ENCODE results near the gene FUT9.

Gene FUT9

GRCh38 chr6:96104910-96105309 lies 89.1 kb downstream of the FUT9 start:
- Mint-ChIP-seq H3K4me3 (no peak overlapping the region), H3K27me3 (no peaks in the 10 kb centered on the region), H3K4me1 (no peaks in the 10 kb centered on the region), H3K36me3 (ENCODE audit: low read depth) (no peaks in the 10 kb centered on the region), H3K9me3 (no peaks in the 10 kb centered on the region), H3K27ac (no peak overlapping the region)
- DNase-seq, result no peak
- no peak for ATAC-seq

- H3K27me3 Mint-ChIP-seq, result no peaks in the 10 kb centered on the region
- no peak overlapping the region for H3K4me3 Mint-ChIP-seq
- DNase-seq (no peak), ATAC-seq (no peak)
- H3K4me1 Mint-ChIP-seq, result no peaks in the 10 kb centered on the region
- no peaks in the 10 kb centered on the region for H3K36me3 Mint-ChIP-seq (ENCODE audit: low read depth)
- no peaks in the 10 kb centered on the region for H3K9me3 Mint-ChIP-seq
- no peak overlapping the region for H3K27ac Mint-ChIP-seq
Observed at GRCh38 chr6:96110878-96111277, 95.1 kb downstream of the FUT9 start.

DNA sequence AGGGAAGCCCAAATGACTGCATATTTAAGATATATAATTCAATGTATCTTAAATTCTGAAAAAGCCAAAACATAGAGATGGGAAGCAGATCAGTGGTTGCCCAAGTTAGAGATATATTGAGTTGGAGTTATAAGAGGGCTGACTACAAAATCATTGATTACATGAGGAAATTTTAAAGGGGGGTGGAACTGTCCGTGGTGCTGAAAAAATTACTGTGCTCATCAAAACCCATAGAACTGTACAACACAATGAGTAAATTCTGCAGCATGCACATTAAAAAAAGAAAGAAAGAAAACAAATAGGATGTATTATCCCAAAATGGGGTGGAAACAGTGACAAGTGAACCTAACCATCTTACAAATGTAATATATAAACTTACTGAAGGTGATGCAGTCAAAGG lies 100.9 kb downstream of the FUT9 start:
- Mint-ChIP-seq H3K4me3 (no peak overlapping the region), H3K27me3 (no peaks in the 10 kb centered on the region), H3K4me1 (no peaks in the 10 kb centered on the region), H3K36me3 (ENCODE audit: low read depth) (no peaks in the 10 kb centered on the region), H3K27ac (no peak overlapping the region), H3K9me3 (peaks cover 5% of the 10 kb centered on the region)
- ATAC-seq, result no peak
- no peak for DNase-seq

- no peak overlapping the region for H3K4me3 Mint-ChIP-seq
- no peak for ATAC-seq
- H3K36me3 Mint-ChIP-seq (ENCODE audit: low read depth), result no peaks in the 10 kb centered on the region
Observed at GRCh38 chr6:96124778-96125177, 109.0 kb downstream of the FUT9 start.

GRCh38 chr6:96138406-96138805 lies 122.6 kb downstream of the FUT9 start:
- Mint-ChIP-seq H3K27me3 (no peaks in the 10 kb centered on the region), H3K4me1 (no peaks in the 10 kb centered on the region)
- ATAC-seq, result no peak

More at GRCh38 chr6:96124778-96125177, 109.0 kb downstream of the FUT9 start:
- Mint-ChIP-seq H3K9me3 (no peaks in the 10 kb centered on the region), H3K27me3 (no peaks in the 10 kb centered on the region), H3K27ac (no peak overlapping the region), H3K4me1 (no peaks in the 10 kb centered on the region)
- DNase-seq, result no peak

DNA sequence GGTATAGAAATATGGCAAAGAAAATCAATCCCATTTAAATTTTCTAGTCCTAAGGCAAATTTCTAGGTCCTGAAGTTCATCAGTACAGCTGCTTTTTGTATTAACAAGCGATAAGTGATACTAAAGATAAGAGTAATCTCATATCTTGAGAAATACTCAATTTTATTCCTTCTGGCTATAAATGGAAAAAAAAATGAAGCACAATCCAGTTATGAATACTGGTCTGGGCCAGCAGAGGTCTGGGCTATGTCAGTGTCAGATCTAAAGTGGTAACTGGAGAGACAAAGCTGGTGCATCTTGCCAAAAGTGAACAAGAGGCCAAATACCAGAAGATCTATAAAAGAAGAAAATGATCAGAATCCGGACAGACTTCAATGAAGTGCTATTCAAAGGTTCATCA lies 126.4 kb downstream of the FUT9 start:
- no peak overlapping the region for H3K4me3 Mint-ChIP-seq
- ATAC-seq, result no peak
- no peak overlapping the region for H3K27ac Mint-ChIP-seq
- no peaks in the 10 kb centered on the region for H3K27me3 Mint-ChIP-seq
- H3K4me1 Mint-ChIP-seq, result no peaks in the 10 kb centered on the region
- no peaks in the 10 kb centered on the region for H3K9me3 Mint-ChIP-seq
- no peaks in the 10 kb centered on the region for H3K36me3 Mint-ChIP-seq (ENCODE audit: low read depth)
- DNase-seq, result no peak

More at GRCh38 chr6:96138406-96138805, 122.6 kb downstream of the FUT9 start:
- DNase-seq, result no peak
- Mint-ChIP-seq H3K27ac (no peak overlapping the region), H3K9me3 (no peaks in the 10 kb centered on the region), H3K36me3 (ENCODE audit: low read depth) (no peaks in the 10 kb centered on the region), H3K4me3 (no peak overlapping the region)

DNA sequence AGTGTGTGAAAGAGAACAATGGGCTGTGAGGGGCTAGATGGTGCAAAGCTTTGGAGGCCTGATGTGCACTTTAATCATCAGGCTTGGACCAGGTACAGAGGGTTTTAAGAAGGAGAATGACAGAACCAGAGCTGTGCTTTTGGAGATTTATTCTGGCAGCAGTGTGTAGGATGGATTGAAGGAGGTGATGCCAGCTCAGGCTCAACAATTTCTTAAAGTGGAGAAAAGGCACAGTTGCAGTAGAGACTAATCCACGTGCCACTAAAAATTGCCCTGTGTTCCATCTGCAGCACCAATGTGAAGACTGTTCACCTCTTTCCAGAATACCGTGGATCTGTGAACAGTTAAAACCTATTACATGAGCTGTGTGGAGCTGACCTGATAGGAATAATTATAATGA lies 134.7 kb downstream of the FUT9 start:
- H3K27ac Mint-ChIP-seq, result no peak overlapping the region
- H3K36me3 Mint-ChIP-seq (ENCODE audit: low read depth), result no peaks in the 10 kb centered on the region
- no peaks in the 10 kb centered on the region for H3K9me3 Mint-ChIP-seq
- ATAC-seq, result no peak
- H3K4me1 Mint-ChIP-seq, result no peaks in the 10 kb centered on the region
- no peaks in the 10 kb centered on the region for H3K27me3 Mint-ChIP-seq
- no peak overlapping the region for H3K4me3 Mint-ChIP-seq
- no peak for DNase-seq

- Mint-ChIP-seq H3K9me3 (no peaks in the 10 kb centered on the region), H3K36me3 (ENCODE audit: low read depth) (no peaks in the 10 kb centered on the region), H3K4me3 (no peak overlapping the region), H3K27me3 (no peaks in the 10 kb centered on the region), H3K27ac (no peak overlapping the region), H3K4me1 (no peaks in the 10 kb centered on the region)
- ATAC-seq, result no peak
- DNase-seq, result no peak
Observed at GRCh38 chr6:96151707-96152106, 135.9 kb downstream of the FUT9 start.

DNA sequence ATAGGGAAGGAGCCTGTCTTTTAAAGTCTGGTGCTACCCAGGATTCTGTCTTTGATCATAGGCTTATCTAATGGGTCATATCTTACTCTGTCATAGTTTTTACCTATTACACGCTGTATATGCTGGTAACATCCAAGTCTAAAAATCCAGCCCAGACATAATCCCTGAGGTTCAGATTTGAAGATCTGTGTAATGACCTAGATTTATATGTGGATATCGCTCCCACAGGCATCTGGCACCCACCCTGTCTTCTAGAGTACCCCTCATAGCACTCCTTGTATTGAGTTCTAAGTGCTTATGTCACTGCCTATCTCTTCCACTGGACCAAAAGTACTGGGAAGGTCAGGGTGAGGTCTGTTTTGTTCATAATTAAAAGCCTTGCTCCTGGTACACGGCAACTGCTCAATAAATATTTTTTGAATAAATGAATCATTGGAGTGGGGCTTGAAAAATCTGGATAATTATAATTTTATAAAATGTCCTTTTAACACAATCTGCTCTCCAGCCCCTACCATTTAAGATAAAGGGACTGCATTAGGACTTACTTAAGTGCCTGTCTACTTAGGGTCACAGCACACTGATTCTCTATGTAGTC lies 136.4 kb downstream of the FUT9 start:
- Mint-ChIP-seq H3K4me3 (no peak overlapping the region), H3K27ac (no peak overlapping the region), H3K9me3 (no peaks in the 10 kb centered on the region), H3K36me3 (ENCODE audit: low read depth) (no peaks in the 10 kb centered on the region), H3K27me3 (no peaks in the 10 kb centered on the region), H3K4me1 (peaks cover 2% of the 10 kb centered on the region)
- DNase-seq (no peak), ATAC-seq (no peak)

DNA sequence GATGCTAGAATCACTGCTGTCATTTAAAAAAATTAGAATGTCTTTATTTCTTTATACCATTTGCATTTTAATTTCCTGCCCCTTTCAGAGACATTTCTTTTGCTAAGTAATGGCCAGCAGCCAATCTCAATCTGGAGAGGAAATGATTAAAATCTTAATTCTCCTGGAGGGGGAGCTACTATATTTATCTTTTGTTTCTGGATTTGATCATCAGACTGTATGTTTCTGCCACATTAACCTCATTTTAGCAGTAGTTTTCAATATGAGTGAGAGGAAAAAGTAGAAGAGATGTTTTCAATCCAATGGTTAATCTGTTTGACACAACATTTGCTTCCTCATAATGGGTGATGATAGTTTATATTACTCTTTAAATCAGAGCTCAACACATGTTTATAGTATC lies 138.0 kb downstream of the FUT9 start:
- no peak overlapping the region for H3K27ac Mint-ChIP-seq
- peaks cover 2% of the 10 kb centered on the region for H3K4me1 Mint-ChIP-seq

GRCh38 chr6:96156425-96156824 lies 140.7 kb downstream of the FUT9 start:
- H3K27me3 Mint-ChIP-seq, result no peaks in the 10 kb centered on the region

More for the DNA sequence above, 138.0 kb downstream of the FUT9 start:
- no peaks in the 10 kb centered on the region for H3K36me3 Mint-ChIP-seq (ENCODE audit: low read depth)
- ATAC-seq (no peak), DNase-seq (no peak)
- H3K27me3 Mint-ChIP-seq, result no peaks in the 10 kb centered on the region
- H3K9me3 Mint-ChIP-seq, result no peaks in the 10 kb centered on the region
- no peak overlapping the region for H3K4me3 Mint-ChIP-seq

DNA sequence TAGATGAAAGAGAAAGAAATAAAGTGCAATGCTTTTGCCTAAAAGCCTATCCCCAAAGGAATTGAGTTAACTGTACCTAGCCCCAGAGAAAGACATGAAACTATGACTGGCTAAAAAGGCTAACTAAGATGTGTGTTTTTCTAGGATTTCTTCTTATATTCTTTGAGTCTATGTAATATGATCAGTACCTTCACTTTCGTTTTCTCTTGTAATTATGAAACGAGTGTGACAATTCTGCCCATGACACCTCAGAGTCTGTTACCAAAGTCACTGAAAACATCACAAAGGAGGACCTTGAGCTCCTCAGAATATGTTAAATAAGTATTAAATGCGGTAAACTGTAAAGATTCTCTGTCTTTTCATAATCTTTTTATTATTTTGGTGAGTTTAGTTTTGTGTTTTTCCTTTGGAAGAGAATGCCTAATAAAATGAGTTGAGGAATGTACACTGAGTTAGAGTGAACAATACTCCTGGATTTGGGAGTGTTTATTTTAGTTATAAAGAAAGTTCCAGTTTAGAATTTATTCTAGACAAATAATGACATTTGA lies 141.3 kb downstream of the FUT9 start:
- no peak for ATAC-seq
- peaks cover 2% of the 10 kb centered on the region for H3K4me1 Mint-ChIP-seq
- H3K4me3 Mint-ChIP-seq, result no peak overlapping the region

More at GRCh38 chr6:96156425-96156824, 140.7 kb downstream of the FUT9 start:
- no peaks in the 10 kb centered on the region for H3K9me3 Mint-ChIP-seq
- no peak overlapping the region for H3K27ac Mint-ChIP-seq
- H3K36me3 Mint-ChIP-seq (ENCODE audit: low read depth), result no peaks in the 10 kb centered on the region
- no peak for DNase-seq
- no peak overlapping the region for H3K4me3 Mint-ChIP-seq
- ATAC-seq, result no peak
- peaks cover 2% of the 10 kb centered on the region for H3K4me1 Mint-ChIP-seq

DNA sequence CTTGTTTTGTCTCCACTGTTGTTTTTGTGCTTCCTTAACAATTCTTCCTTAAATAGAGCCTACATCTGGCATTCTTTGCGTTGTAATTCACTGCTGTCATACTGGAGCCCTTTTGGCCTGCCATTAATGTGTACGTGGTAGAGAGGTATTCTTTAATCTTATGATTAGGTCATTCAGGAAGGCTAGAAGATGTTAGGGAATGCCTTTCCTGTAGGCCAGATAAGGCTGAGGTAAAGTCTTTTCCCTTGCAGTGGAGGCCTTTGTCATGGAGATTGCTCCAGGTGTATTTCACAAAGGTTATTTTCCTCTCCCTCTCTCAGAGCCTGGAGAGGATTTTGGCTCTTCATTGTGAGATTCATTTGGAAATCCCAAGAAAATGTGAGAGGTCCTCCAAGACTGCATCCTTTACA lies 146.9 kb downstream of the FUT9 start:
- no peak for DNase-seq
- H3K36me3 Mint-ChIP-seq (ENCODE audit: low read depth), result no peaks in the 10 kb centered on the region
- peaks cover 4% of the 10 kb centered on the region for H3K27me3 Mint-ChIP-seq
- no peak for ATAC-seq
- no peak overlapping the region for H3K4me3 Mint-ChIP-seq
- no peaks in the 10 kb centered on the region for H3K4me1 Mint-ChIP-seq
- no peak overlapping the region for H3K27ac Mint-ChIP-seq
- H3K9me3 Mint-ChIP-seq, result no peaks in the 10 kb centered on the region

More for the DNA sequence above, 141.3 kb downstream of the FUT9 start:
- H3K36me3 Mint-ChIP-seq (ENCODE audit: low read depth), result no peaks in the 10 kb centered on the region
- H3K9me3 Mint-ChIP-seq, result no peaks in the 10 kb centered on the region
- no peak for DNase-seq
- H3K27ac Mint-ChIP-seq, result no peak overlapping the region
- H3K27me3 Mint-ChIP-seq, result no peaks in the 10 kb centered on the region

- no peak for DNase-seq
- Mint-ChIP-seq H3K4me1 (no peaks in the 10 kb centered on the region), H3K36me3 (ENCODE audit: low read depth) (no peaks in the 10 kb centered on the region), H3K27me3 (peaks cover 7% of the 10 kb centered on the region), H3K9me3 (no peaks in the 10 kb centered on the region), H3K27ac (no peak overlapping the region), H3K4me3 (no peak overlapping the region)
- no peak for ATAC-seq
Observed at GRCh38 chr6:96164802-96165201, 149.0 kb downstream of the FUT9 start.

GRCh38 chr6:96171112-96171511 lies 155.3 kb downstream of the FUT9 start:
- no peak overlapping the region for H3K27ac Mint-ChIP-seq
- peaks cover 7% of the 10 kb centered on the region for H3K27me3 Mint-ChIP-seq
- H3K4me1 Mint-ChIP-seq, result no peaks in the 10 kb centered on the region
- H3K4me3 Mint-ChIP-seq, result no peak overlapping the region
- ATAC-seq (no peak), DNase-seq (no peak)
- H3K36me3 Mint-ChIP-seq (ENCODE audit: low read depth), result no peaks in the 10 kb centered on the region
- no peaks in the 10 kb centered on the region for H3K9me3 Mint-ChIP-seq

GRCh38 chr6:96184798-96185197 lies 169.0 kb downstream of the FUT9 start:
- Mint-ChIP-seq H3K36me3 (ENCODE audit: low read depth) (no peaks in the 10 kb centered on the region), H3K9me3 (peaks cover 8% of the 10 kb centered on the region), H3K27ac (no peak overlapping the region), H3K27me3 (peaks cover 4% of the 10 kb centered on the region), H3K4me1 (no peaks in the 10 kb centered on the region), H3K4me3 (no peak overlapping the region)
- DNase-seq (no peak), ATAC-seq (no peak)

Data from activated naive CD8-positive, alpha-beta T cell treated with anti-CD3 and anti-CD28 coated beads, Interleukin-2, amount 50 U/mL, for 24 hours (primary cell).